GM19324 (cell line): ENCODE data around the gene UBP1.
"Not testable (repeated sequence)": the region's sequence is repeated elsewhere in the genome, so short reads cannot be mapped to it uniquely, and the experiment has no call there.

Source experiments
- ATAC-seq: cut with Tn5 transposase; IDR thresholded peaks from one replicate; pipeline ENCODE4 v1.9.1; 2021; ENCODE audit warnings: mild to moderate bottlenecking, moderate library complexity; ENCODE audit not compliant: unreplicated experiment, low FRiP score

UBP1 gene

GRCh38 chr3:33437556-33438283, 2.5 kb downstream of the UBP1 start:
- ATAC-seq, result no peak

DNA sequence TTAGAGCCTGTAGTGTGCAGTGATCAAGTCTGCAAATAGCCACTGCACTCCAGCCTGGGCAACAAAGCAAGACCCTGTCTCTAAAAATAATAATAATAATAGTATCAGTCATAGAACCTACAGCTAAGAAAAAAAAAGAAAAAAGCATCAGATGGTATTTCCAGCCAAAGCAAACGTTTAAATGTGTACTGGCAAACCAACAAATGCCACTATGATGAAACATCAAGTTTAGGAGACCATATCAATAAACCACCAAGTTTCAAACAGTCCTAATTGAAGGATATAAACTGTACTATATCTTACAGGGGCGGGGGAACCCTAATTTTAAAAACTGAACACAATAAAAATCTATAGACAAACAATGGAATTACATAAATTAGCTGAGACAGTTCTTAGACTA, 6.4 kb downstream of the UBP1 start:
- ATAC-seq, result no peak

- ATAC-seq, result no peak
These were observed 9.6 kb downstream of the UBP1 start for GRCh38 chr3:33430571-33430970.

GRCh38 chr3:33430061-33430460, 10.1 kb downstream of the UBP1 start:
- ATAC-seq, result no peak

DNA sequence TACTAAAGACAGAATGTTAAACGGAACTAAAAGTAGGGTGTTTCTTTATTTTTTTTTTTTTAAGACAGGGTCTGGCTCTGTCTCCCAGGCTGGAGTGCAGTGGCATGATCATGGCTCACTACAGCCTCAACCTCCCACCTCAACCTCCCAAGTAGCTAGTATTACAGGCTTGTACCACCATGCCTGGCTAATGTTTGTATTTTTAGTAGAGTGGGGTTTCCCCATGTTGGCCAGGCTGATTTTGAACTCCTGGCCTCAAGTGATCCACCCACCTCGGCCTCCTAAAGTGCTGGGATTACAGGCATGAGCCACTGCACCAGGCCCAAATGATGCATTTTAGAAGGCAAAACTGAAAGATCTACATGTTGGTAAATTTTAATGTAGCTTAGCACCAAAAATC, 10.9 kb downstream of the UBP1 start:
- ATAC-seq, result not testable (repeated sequence)

DNA sequence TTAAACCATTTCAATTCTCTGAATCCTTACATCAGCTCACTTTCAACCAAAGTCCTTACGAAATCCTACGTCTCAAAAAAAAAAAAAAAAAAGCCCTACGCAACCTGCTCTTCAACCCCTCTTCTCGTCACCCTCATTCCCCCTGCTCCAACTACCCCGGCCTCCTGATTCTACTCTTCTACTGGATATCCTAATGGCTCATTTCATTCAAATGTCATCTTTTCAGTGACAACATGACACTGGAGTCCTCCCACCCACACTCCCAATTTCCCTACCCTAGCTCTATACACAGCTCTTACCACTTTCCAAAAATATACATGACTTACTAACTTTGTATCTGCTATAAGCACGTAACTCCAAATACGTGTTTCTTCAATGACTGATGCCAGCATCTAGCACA, 11.5 kb downstream of the UBP1 start:
- no peak for ATAC-seq

DNA sequence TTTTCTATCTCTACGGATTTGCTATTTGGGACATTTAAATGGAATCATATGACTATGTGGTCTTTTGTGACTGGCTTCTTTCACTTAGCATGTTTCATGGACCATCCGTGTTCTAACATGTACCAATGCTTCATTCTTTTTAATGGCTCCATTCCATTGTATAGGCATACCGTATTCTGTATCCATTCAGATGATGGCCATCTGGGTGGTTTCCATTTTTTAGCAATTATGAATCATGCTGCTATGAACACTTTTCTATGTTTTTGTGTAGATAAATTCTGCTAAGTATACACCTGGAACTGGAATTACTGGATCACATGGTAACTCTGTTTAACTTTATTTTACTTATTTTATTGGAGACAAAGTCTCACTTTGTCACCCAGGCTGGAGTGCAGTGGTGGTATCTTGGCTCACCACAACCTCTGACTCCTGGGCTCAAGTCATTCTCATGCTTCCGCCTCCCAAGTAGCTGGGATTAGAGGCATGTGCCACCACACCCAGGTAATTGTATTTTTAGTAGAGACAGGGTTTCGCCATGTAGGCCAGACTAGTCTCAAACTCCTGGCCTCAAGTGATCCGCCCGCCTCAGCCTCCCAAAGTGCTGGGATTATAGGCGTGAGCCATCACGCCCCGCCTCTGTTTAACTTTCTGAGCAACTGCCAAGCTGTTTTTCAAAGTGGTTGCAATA, 13.4 kb downstream of the UBP1 start:
- ATAC-seq, result no peak

DNA sequence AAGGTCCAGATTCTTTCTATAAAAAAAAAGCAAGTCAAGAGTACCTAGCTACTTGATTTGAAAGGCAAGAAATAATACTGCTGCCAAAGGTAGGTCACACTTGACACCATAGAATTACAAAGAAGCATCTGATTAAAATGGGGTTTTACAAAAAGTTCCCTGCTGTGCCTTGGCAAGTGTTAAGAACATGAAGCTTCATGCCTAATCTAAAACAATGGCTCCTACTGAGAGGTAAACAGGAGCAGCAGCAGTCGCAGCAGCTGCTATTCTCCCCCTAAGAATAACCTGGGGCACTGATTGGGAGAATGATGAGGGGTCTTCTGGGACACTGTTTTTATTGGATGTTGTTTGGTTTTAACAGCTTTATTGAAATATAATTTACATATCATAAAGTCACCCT, 14.1 kb downstream of the UBP1 start:
- no peak for ATAC-seq

DNA sequence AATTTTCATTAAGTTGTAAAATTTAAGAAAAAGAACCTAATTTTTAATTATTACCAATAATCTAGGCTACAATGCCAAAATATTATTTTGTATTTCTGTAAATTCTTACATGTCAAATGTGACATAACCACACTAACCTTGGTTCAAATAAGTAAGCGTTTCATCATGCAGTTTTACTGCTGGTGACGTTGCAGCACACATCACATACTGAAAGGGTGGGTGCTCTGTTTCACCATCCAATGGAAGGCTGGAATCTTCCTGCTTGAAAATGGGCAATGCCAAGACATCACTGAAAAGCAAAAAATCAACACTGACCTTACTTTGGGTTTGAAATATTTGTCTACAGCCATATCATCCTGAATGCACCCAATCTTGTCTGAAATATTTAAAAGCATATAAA, 14.8 kb downstream of the UBP1 start:
- ATAC-seq, result no peak

DNA sequence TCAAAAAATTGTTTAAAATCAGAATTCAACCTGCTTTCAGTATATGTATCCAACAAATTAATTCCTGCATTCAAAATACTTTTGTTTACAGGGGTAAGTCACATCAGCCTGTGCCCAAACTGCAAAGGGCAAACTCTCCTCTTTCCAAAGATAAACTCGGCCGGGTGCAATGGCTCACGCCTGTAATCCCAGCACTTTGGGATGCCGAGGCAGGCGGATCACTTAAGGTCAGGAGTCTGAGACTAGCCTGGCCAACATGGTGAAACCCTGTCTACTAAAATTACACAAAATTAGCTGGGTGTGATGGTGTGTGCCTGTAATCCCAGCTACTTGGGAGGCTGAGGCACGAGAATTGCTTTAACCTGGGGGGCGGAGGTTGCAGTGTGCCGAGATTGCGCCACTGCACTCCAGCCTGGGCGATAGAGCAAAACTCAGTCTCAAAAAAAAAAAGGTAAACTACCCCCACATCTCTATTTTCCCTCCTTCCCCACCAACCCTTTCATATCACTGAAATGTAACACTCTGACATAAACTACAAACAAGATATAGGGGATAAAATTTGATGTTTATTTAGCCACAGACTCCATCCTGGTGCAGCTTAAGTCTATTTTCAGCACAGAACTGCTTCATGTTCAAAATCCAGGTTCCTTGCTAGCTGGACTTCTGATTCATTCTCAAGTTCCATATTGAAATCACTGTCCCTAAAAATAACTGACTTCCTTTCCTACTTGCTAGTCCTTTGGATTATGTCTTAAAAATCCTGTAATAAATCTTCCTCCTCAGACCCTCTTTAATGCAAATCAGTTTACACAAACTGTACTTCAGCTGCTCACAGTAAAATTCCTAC, 15.4 kb downstream of the UBP1 start:
- no peak for ATAC-seq

DNA sequence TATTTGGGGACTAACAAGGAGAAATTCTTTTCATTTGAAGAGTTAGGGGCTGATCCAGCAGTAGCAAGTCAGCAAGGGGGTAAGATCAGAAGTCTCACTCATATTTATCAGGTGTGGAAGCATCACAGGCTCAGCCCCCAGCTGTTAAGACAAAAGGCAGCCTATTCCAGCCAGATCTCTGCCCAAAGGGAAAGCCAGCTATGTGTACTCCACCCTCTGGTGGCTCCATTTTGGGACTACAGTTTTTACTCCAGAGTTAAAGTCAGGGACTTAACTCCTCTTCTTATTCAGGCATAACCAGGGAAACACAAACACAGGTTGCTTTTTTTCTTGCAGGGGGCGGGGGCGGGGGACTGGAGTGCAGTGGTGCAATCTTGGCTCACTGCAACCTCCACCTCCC, 19.2 kb downstream of the UBP1 start:
- ATAC-seq, result no peak

DNA sequence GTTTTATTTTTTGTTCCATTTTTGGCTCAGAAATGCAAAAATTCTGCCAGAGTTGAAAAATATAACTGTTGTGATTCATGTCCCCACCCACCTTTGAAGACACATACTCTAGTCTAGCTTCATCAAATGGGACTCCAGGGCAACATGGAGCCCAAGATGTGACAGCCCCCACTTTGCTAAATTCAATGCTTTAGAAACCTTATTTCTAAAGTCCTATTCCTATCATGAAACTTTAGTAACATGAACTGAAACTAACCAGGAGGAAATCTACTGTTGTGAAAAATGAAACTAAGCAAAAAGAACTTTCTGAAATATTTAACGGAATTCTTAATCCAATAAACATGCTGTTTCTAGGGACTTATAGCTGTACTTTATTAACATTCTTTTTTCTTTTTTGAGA, 20.3 kb downstream of the UBP1 start:
- ATAC-seq, result no peak

- ATAC-seq, result no peak
These were observed 23.0 kb downstream of the UBP1 start for GRCh38 chr3:33417066-33417673.

- ATAC-seq, result not testable (repeated sequence)
These were observed 29.4 kb downstream of the UBP1 start for GRCh38 chr3:33410816-33411215.

GRCh38 chr3:33403756-33404155, 36.4 kb downstream of the UBP1 start:
- ATAC-seq, result no peak

DNA sequence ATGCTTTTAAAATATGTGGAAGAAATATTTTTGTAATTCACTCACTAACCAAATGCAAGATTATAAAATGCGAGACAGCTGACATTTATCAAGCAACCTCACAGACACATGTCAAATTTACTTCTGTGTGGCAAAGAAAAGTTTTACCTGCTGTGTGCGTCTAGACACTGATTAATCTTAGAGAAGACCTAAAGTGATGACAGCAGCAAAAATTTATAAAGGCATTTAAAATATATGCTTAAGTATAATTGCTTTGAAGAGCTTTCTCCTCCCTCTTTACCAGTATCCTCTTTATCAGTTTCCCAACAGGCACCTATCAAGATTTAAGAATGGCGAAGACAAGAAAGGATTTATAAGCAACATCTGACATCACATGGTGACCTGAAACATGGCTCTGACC, 37.3 kb downstream of the UBP1 start:
- ATAC-seq, result no peak

DNA sequence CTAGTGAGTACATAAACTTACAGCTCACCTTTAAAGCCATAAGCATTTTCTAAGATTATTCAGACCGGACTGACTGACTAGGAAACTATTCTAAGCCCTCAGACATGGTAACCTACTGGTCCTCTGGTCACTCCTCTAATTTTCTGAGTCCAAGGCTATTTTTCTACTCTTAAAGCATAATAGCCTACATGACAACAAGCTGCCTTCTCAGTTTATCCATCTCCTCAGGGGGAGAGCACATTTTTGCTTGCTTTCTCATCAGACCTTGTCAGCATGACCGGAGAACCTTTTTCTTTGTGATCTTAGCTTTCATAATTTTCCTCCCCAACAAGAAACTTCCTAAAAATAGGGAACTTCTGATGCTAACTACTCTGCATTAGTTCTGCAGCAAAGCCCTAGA, 38.4 kb downstream of the UBP1 start:
- no peak for ATAC-seq

GRCh38 chr3:33398410-33398809, 41.8 kb downstream of the UBP1 start:
- ATAC-seq, result no peak

DNA sequence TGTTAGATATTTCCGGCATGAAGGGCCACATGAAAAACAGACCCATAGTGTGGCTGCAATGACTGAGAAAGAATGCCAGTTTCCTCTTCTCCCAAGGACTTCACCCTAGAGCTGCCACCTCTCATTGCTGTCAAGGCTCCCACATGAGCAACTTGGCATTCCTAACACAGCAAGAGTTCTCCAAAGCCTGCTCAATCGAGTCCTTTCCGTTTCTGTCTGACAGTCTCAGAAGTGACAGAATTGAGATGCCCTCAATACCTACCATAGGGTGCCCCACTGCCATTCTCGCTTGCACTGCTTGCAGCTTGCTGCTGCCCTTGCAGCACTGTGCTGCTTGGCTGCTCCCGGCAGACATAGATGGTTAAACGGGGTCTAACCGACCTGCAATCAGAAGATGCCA, 44.3 kb downstream of the UBP1 start:
- no peak for ATAC-seq

GRCh38 chr3:33394403-33395054, 45.7 kb downstream of the UBP1 start:
- ATAC-seq, result no peak
